Trophoblast cell (in vitro differentiated cells and primary cell): ENCODE results near the gene TXN.
"Not testable (repeated sequence)": the region's sequence is repeated elsewhere in the genome, so short reads cannot be mapped to it uniquely, and the experiment has no call there.

Experiments used
- DNase-seq, 2 donors: peaks; one replicate each; pipeline ENCODE4 v3.0.0-alpha.2; 2016
- H2AFZ ChIP-seq: 2 replicates; pipeline ENCODE4 v1.6.1; 2013; ENCODE audit warnings: low read length, moderate library complexity, mild to moderate bottlenecking; ENCODE audit not compliant: insufficient read depth, poor library complexity
- H2AK5ac ChIP-seq: 2 replicates; pipeline ENCODE4 v1.6.1; 2013; ENCODE audit warnings: mild to moderate bottlenecking, low read length
- H2BK120ac ChIP-seq: 2 replicates; pipeline ENCODE4 v1.6.1; 2013; ENCODE audit warnings: low read length, mild to moderate bottlenecking, moderate library complexity; ENCODE audit not compliant: insufficient read depth, poor library complexity
- H2BK12ac ChIP-seq: 2 replicates; pipeline ENCODE4 v1.6.1; 2013; ENCODE audit warnings: mild to moderate bottlenecking, low read length, moderate library complexity
- H2BK5ac ChIP-seq: 2 replicates; pipeline ENCODE4 v1.6.1; 2013; ENCODE audit warnings: low read length, low read depth, moderate library complexity, mild to moderate bottlenecking; ENCODE audit not compliant: poor library complexity
- H3K14ac ChIP-seq: 2 replicates; pipeline ENCODE4 v1.6.1; 2013; ENCODE audit warnings: mild to moderate bottlenecking, low read length
- H3K18ac ChIP-seq: 2 replicates; pipeline ENCODE4 v1.6.1; 2013; ENCODE audit warnings: mild to moderate bottlenecking, low read length
- H3K23ac ChIP-seq: 2 replicates; pipeline ENCODE4 v1.6.1; 2013; ENCODE audit warnings: low read length
- H3K27ac ChIP-seq: 2 replicates; pipeline ENCODE4 v1.5.1; 2013; ENCODE audit warnings: low read depth, mild to moderate bottlenecking, inconsistent platforms, low read length, moderate library complexity
- H3K27me3 ChIP-seq: 2 replicates; pipeline ENCODE4 v1.6.1; 2013; ENCODE audit warnings: inconsistent platforms, mild to moderate bottlenecking, low read length, moderate library complexity; ENCODE audit not compliant: insufficient read depth
- H3K36me3 ChIP-seq, 2 experiments: 1 replicate in 1 of 2; 2 replicates in 1 of 2; pipeline ENCODE4 v1.6.1; 2013; ENCODE audit warnings: low read length in 2 of 2, mild to moderate bottlenecking in 2 of 2, moderate library complexity in 1 of 2; ENCODE audit not compliant: insufficient read depth in 2 of 2, control insufficient read depth in 1 of 2
- H3K4ac ChIP-seq: 2 replicates; pipeline ENCODE4 v1.6.1; 2013; ENCODE audit warnings: low read depth, mild to moderate bottlenecking, low read length, moderate library complexity
- H3K4me1 ChIP-seq, 2 experiments: 1 replicate in 1 of 2; 2 replicates in 1 of 2; pipeline ENCODE4 v1.6.1; 2013; ENCODE audit warnings: low read length in 2 of 2, mild to moderate bottlenecking in 2 of 2, moderate library complexity in 1 of 2; ENCODE audit not compliant: insufficient read depth in 2 of 2, control insufficient read depth in 1 of 2
- H3K4me2 ChIP-seq: 2 replicates; pipeline ENCODE4 v1.6.1; 2013; ENCODE audit warnings: inconsistent platforms, mild to moderate bottlenecking, low read length, moderate library complexity
- H3K4me3 ChIP-seq: 2 replicates; pipeline ENCODE4 v1.5.1; 2013; ENCODE audit warnings: mild to moderate bottlenecking, low read depth, low read length, inconsistent platforms
- H3K79me1 ChIP-seq: one replicate; pipeline ENCODE4 v1.6.1; 2013; ENCODE audit warnings: low read length
- H3K79me2 ChIP-seq: 2 replicates; pipeline ENCODE4 v1.6.1; 2013; ENCODE audit warnings: low read length, mild to moderate bottlenecking; ENCODE audit not compliant: control insufficient read depth, insufficient read depth, poor library complexity
- H3K9ac ChIP-seq: 2 replicates; pipeline ENCODE4 v1.6.1; 2013; ENCODE audit warnings: mild to moderate bottlenecking, low read length
- H3K9me3 ChIP-seq: 2 replicates; pipeline ENCODE4 v1.6.1; 2013; ENCODE audit warnings: low read depth, mild to moderate bottlenecking, control low read depth, inconsistent platforms, low read length; ENCODE audit not compliant: insufficient read depth
- H4K12ac ChIP-seq: 2 replicates; pipeline ENCODE4 v1.6.1; 2013; ENCODE audit warnings: low read depth, mild to moderate bottlenecking, low read length, moderate library complexity
- H4K8ac ChIP-seq: 2 replicates; pipeline ENCODE4 v1.6.1; 2013; ENCODE audit warnings: low read depth, mild to moderate bottlenecking, low read length, moderate library complexity
- H4K91ac ChIP-seq: one replicate; pipeline ENCODE4 v1.6.1; 2013; ENCODE audit warnings: low read depth, mild to moderate bottlenecking, low read length, moderate library complexity
- WGBS: extraction: QIAGEN DNeasy Blood & Tissue Kit; methylation state at CpG from one replicate; pipeline ENCODE4 v1.1.7; 2013; ENCODE audit warnings: missing lambda C conversion rate; ENCODE audit not compliant: insufficient read length, insufficient coverage; ENCODE audit errors: extremely low coverage; 5-methylcytosine and 5-hydroxymethylcytosine counted together

The TXN gene

GRCh38 chr9:110198357-110198756, 58.0 kb downstream of the TXN start:
- peaks cover 10% of the 10 kb centered on the region for H3K79me1 ChIP-seq
- no peak overlapping the region for H2BK120ac ChIP-seq
- H3K4me1 ChIP-seq = peaks cover 7 to 8% of the 10 kb centered on the region in 2 experiments
- no peak overlapping the region for H3K4me3 ChIP-seq
- no CpG with 5 or more reads among the region's 12 CpGs for WGBS
- H2BK12ac ChIP-seq = no peak overlapping the region
- no peak overlapping the region for H3K27ac ChIP-seq
- H3K23ac ChIP-seq = no peak overlapping the region
- no peak overlapping the region for H3K4ac ChIP-seq
- no peak overlapping the region for H4K91ac ChIP-seq
- H3K9me3 ChIP-seq = peaks cover 2% of the 10 kb centered on the region
- no peak overlapping the region for H2BK5ac ChIP-seq
- no peak overlapping the region for H3K18ac ChIP-seq
- no peak overlapping the region for H4K8ac ChIP-seq
- H3K79me2 ChIP-seq = no peaks in the 10 kb centered on the region
- no peak overlapping the region for H2AK5ac ChIP-seq
- H3K9ac ChIP-seq = no peak overlapping the region
- no peak overlapping the region for H2AFZ ChIP-seq
- no peak overlapping the region for H3K4me2 ChIP-seq
- no peak overlapping the region for H4K12ac ChIP-seq
- no peaks in the 10 kb centered on the region for H3K36me3 ChIP-seq
- H3K14ac ChIP-seq = no peak overlapping the region
- no peaks in the 10 kb centered on the region for H3K27me3 ChIP-seq
- no peak for DNase-seq

- no peaks in the 10 kb centered on the region for H3K36me3 ChIP-seq
- H3K14ac ChIP-seq = peak overlapping the region; percentile 37
- H3K27me3 ChIP-seq = no peaks in the 10 kb centered on the region
- no peak overlapping the region for H4K91ac ChIP-seq
- H3K79me2 ChIP-seq = no peaks in the 10 kb centered on the region
- H3K4ac ChIP-seq = no peak overlapping the region
- peaks cover 8% of the 10 kb centered on the region in 2 experiments for H3K4me1 ChIP-seq
- H3K9me3 ChIP-seq = peaks cover 2% of the 10 kb centered on the region
- no peak overlapping the region for H2BK120ac ChIP-seq
- no peak for DNase-seq
- no peak overlapping the region for H2BK12ac ChIP-seq
- peak overlapping the region; percentile 18 for H4K8ac ChIP-seq
- peaks cover 10% of the 10 kb centered on the region for H3K79me1 ChIP-seq
- no peak overlapping the region for H3K4me2 ChIP-seq
- H4K12ac ChIP-seq = no peak overlapping the region
- H2AK5ac ChIP-seq = peak overlapping the region; percentile 35
- no peak overlapping the region for H3K23ac ChIP-seq
- no peak overlapping the region for H3K18ac ChIP-seq
- H3K27ac ChIP-seq = no peak overlapping the region
- H3K4me3 ChIP-seq = no peak overlapping the region
- H2BK5ac ChIP-seq = no peak overlapping the region
- no CpG with 5 or more reads among the region's 11 CpGs for WGBS
- H2AFZ ChIP-seq = no peak overlapping the region
- peak overlapping the region; percentile 9 for H3K9ac ChIP-seq
Measured at GRCh38 chr9:110197330-110198187, 58.7 kb downstream of the TXN start.

GRCh38 chr9:110196084-110196499, 60.2 kb downstream of the TXN start:
- H4K91ac ChIP-seq, H2BK5ac ChIP-seq, H3K4me2 ChIP-seq, H3K18ac ChIP-seq, H2AFZ ChIP-seq, H4K8ac ChIP-seq, H3K9ac ChIP-seq, H2BK120ac ChIP-seq, H2AK5ac ChIP-seq, H3K14ac ChIP-seq, H3K36me3 ChIP-seq, H4K12ac ChIP-seq, H3K9me3 ChIP-seq, H3K23ac ChIP-seq, H3K4ac ChIP-seq, H2BK12ac ChIP-seq, H3K79me2 ChIP-seq, H3K27me3 ChIP-seq, H3K27ac ChIP-seq, H3K4me3 ChIP-seq: not testable (repeated sequence)
- peak; percentile 50 to 62 for DNase-seq
- no CpG with 5 or more reads among the region's 16 CpGs for WGBS
- peaks cover 12 to 13% of the 10 kb centered on the region in 2 experiments for H3K4me1 ChIP-seq
- H3K79me1 ChIP-seq = peaks cover 12% of the 10 kb centered on the region
